ENCODE results near the gene DENND10. TPM values are rescaled to one million over a fixed set of nuclear protein-coding genes. Genes with fewer than 3 reads are reported as not detected.
"Not testable (repeated sequence)": the region's sequence is repeated elsewhere in the genome, so short reads cannot be mapped to it uniquely, and the experiment has no call there.

Gene DENND10
- total RNA-seq, 4 donors from 2014 or later = 23.8 to 50.2 (median 42.8) TPM

DNA sequence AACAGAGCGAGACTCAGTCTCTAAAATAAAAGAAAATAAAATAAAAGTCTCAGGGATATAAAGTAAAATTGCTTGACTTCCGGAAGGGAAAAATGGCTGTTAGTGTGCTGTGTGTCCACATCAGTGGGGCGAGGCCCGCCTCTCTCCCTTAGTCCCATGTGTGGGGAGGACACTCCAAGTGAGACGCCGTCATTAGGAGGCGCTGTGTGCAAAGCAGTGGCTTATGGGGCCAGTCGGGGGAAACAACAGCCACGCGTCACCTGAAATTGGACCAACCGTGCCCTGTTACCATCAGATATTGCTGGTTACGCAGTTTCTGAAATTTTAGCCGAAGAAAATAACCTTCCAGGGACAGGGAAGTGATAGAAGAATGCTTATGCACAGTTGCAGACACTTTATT is 45.8 kb downstream of the DENND10 start:
- no peak overlapping the region for H3K27ac ChIP-seq
- intact Hi-C loops (cut with DNase I; ENCODE audit: low total_unique reads) = no loop called here
- no peak overlapping the region for H3K4me3 ChIP-seq
- H3K36me3 ChIP-seq = no peaks in the 10 kb centered on the region
- TF ChIP-seq, protein P1, sequence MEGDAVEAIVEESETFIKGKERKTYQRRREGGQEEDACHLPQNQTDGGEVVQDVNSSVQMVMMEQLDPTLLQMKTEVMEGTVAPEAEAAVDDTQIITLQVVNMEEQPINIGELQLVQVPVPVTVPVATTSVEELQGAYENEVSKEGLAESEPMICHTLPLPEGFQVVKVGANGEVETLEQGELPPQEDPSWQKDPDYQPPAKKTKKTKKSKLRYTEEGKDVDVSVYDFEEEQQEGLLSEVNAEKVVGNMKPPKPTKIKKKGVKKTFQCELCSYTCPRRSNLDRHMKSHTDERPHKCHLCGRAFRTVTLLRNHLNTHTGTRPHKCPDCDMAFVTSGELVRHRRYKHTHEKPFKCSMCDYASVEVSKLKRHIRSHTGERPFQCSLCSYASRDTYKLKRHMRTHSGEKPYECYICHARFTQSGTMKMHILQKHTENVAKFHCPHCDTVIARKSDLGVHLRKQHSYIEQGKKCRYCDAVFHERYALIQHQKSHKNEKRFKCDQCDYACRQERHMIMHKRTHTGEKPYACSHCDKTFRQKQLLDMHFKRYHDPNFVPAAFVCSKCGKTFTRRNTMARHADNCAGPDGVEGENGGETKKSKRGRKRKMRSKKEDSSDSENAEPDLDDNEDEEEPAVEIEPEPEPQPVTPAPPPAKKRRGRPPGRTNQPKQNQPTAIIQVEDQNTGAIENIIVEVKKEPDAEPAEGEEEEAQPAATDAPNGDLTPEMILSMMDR (IDR thresholded peaks at IDR 0.05) = no peak
- TF ChIP-seq POLR2A (IDR thresholded peaks at IDR 0.05) = no peak
- H3K27me3 ChIP-seq = no peaks in the 10 kb centered on the region
- H3K4me1 ChIP-seq = no peaks in the 10 kb centered on the region
- DNase-seq = no peak
- H3K9me3 ChIP-seq = no peaks in the 10 kb centered on the region

DNA sequence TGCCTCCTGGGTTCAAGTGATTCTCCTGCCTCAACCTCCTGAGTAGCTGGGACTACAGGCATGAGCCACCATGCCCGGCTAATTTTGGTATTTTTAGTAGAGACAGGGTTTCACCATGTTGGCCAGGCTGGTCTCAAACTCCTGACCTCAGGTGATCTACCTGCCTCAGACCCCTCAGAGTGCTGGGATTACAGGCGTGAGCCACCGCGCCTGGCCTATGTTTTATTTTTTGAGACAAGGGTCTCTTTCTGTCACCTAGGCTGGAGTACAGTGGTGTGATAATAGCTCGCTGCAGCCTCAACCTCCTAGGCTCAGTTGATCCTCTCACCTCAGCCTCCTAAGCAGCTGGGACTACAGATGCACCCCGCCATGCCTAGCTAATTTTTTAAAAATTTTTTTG is 47.7 kb downstream of the DENND10 start:
- intact Hi-C loops (cut with DNase I; ENCODE audit: low total_unique reads); H3K36me3 ChIP-seq: not testable (repeated sequence)

DNA sequence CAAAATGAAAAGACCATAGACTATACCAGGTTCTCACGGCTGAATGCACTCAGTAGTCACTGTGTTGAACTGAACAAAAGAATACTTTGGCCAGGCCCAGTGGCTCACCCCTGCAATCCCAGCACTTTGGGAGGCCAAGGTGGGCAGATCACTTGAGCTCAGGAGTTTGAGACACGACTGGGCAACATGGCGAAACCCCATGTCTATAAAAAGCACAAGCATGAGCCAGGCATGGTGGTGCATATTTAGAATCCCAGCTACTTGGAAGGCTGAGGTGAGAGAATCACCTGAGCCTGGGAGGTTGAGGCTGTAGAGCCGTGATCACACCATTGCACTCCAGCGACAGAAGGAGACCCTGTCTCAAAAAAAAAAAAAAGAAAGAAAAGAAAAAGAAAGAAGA is 49.1 kb downstream of the DENND10 start:
- intact Hi-C loops (cut with DNase I; ENCODE audit: low total_unique reads) = no loop called here
- Histone ChIP-seq H3K27ac (no peak overlapping the region), H3K4me3 (no peak overlapping the region), H3K4me1 (no peaks in the 10 kb centered on the region), H3K27me3 (no peaks in the 10 kb centered on the region), H3K36me3 (no peaks in the 10 kb centered on the region), H3K9me3 (no peaks in the 10 kb centered on the region)
- TF ChIP-seq POLR2A (IDR thresholded peaks at IDR 0.05) = no peak
- TF ChIP-seq, protein P1 (IDR thresholded peaks at IDR 0.05) = no peak
- no peak for DNase-seq

More for the DNA sequence above, 47.7 kb downstream of the DENND10 start:
- not testable (repeated sequence) for DNase-seq, H3K4me1 ChIP-seq, H3K27ac ChIP-seq, H3K9me3 ChIP-seq, H3K27me3 ChIP-seq, H3K4me3 ChIP-seq

DNA sequence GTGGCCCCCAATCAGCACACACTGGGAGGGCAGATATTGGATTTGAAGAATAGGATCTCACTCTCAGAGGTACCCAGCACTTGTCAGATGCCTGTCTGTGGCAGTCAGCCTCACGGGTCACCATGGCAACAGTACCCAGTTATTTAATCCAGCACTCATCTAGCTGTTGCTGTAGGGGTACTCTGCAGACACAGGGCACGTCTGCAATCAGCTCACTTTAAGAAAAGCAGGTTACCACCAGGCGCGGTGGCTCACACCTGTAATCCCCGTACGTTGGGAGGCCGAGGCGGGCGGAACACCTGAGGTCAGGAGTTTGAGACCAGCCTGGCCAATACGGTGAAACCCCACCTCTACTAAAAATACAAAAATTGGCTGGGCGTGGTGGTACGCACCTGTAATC is 49.7 kb downstream of the DENND10 start:
- H3K9me3 ChIP-seq = no peaks in the 10 kb centered on the region
- H3K36me3 ChIP-seq = no peaks in the 10 kb centered on the region
- DNase-seq = no peak

DNA sequence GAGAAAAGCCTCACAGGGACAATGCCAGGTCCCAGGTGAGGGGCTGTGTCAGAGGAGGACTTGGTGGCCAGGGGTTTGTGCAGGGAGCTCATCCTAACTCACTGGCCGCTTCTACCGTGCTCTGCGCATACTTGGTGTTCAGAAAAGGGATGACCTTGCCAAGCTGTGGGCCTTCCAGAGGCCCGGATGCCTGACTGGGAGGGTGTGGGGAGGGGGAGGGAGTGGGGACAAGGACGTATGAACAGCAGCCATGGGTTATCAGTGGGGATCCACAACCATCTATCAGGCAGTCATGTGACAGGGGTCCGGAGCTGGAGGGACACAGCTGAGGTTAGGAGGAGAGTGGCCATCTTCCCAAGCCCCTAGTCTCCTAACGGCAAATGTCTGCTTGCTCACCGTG is 55.4 kb downstream of the DENND10 start:
- TF ChIP-seq, protein P1 (IDR thresholded peaks at IDR 0.05) = no peak
- TF ChIP-seq POLR2A (IDR thresholded peaks at IDR 0.05) = no peak
- Histone ChIP-seq H3K9me3 (no peaks in the 10 kb centered on the region), H3K27ac (no peak overlapping the region), H3K4me3 (no peak overlapping the region), H3K36me3 (no peaks in the 10 kb centered on the region), H3K27me3 (no peaks in the 10 kb centered on the region), H3K4me1 (no peaks in the 10 kb centered on the region)
- intact Hi-C loops (cut with DNase I; ENCODE audit: low total_unique reads) = no loop called here
- no peak for DNase-seq

More for the DNA sequence above, 49.7 kb downstream of the DENND10 start:
- intact Hi-C loops (cut with DNase I; ENCODE audit: low total_unique reads) = no loop called here
- Histone ChIP-seq H3K4me1 (no peaks in the 10 kb centered on the region), H3K4me3 (no peak overlapping the region), H3K27ac (no peak overlapping the region), H3K27me3 (no peaks in the 10 kb centered on the region)
- TF ChIP-seq, protein P1 (IDR thresholded peaks at IDR 0.05) = no peak
- no peak for TF ChIP-seq POLR2A (IDR thresholded peaks at IDR 0.05)
